ENCODE data around the gene TBC1D23.
"Not testable (repeated sequence)": the region's sequence is repeated elsewhere in the genome, so short reads cannot be mapped to it uniquely, and the experiment has no call there.

The TBC1D23 gene

GRCh38 chr3:100260685-100261484 is at the start of gene TBC1D23:
Gene TBC1D23, plus strand, starts transcription at chr3:100260992. Its CDS starts 27 bp downstream, at chr3:100261019.
- DNase-seq (ENCODE audit: low read depth) = peak; percentile 95

GRCh38 chr3:100213891-100214573 is 46.8 kb upstream of the TBC1D23 start:
- no peak for DNase-seq (ENCODE audit: low read depth)

GRCh38 chr3:100214574-100214964 is 46.2 kb upstream of the TBC1D23 start:
- no peak for DNase-seq (ENCODE audit: low read depth)

GRCh38 chr3:100216713-100217112 is 44.1 kb upstream of the TBC1D23 start:
- no peak for DNase-seq (ENCODE audit: low read depth)

GRCh38 chr3:100221159-100221558 is 39.6 kb upstream of the TBC1D23 start:
- DNase-seq (ENCODE audit: low read depth) = no peak

- DNase-seq (ENCODE audit: low read depth) = no peak
Measured at GRCh38 chr3:100225193-100225592, 35.6 kb upstream of the TBC1D23 start.

GRCh38 chr3:100225883-100226282 is 34.9 kb upstream of the TBC1D23 start:
- DNase-seq (ENCODE audit: low read depth) = no peak

- no peak for DNase-seq (ENCODE audit: low read depth)
Measured at GRCh38 chr3:100226712-100227429, 33.9 kb upstream of the TBC1D23 start.

GRCh38 chr3:100227511-100227921 is 33.3 kb upstream of the TBC1D23 start:
- DNase-seq (ENCODE audit: low read depth) = no peak

GRCh38 chr3:100228247-100228646 is 32.5 kb upstream of the TBC1D23 start:
- no peak for DNase-seq (ENCODE audit: low read depth)

- DNase-seq (ENCODE audit: low read depth) = not testable (repeated sequence)
Measured at GRCh38 chr3:100229188-100229587, 31.6 kb upstream of the TBC1D23 start.

- no peak for DNase-seq (ENCODE audit: low read depth)
Measured at GRCh38 chr3:100230710-100231109, 30.1 kb upstream of the TBC1D23 start.

GRCh38 chr3:100231668-100232067 is 29.1 kb upstream of the TBC1D23 start:
- DNase-seq (ENCODE audit: low read depth) = no peak

GRCh38 chr3:100234364-100234763 is 26.4 kb upstream of the TBC1D23 start:
- no peak for DNase-seq (ENCODE audit: low read depth)

- no peak for DNase-seq (ENCODE audit: low read depth)
Measured at GRCh38 chr3:100238599-100238998, 22.2 kb upstream of the TBC1D23 start.

- DNase-seq (ENCODE audit: low read depth) = not testable (repeated sequence)
Measured at GRCh38 chr3:100242471-100242870, 18.3 kb upstream of the TBC1D23 start.

GRCh38 chr3:100244264-100244663 is 16.5 kb upstream of the TBC1D23 start:
- no peak for DNase-seq (ENCODE audit: low read depth)

GRCh38 chr3:100245136-100245535 is 15.7 kb upstream of the TBC1D23 start:
- no peak for DNase-seq (ENCODE audit: low read depth)

- DNase-seq (ENCODE audit: low read depth) = no peak
Measured at GRCh38 chr3:100245927-100246326, 14.9 kb upstream of the TBC1D23 start.

- no peak for DNase-seq (ENCODE audit: low read depth)
Measured at GRCh38 chr3:100246999-100247398, 13.8 kb upstream of the TBC1D23 start.

GRCh38 chr3:100252001-100252400 is 8.8 kb upstream of the TBC1D23 start:
- DNase-seq (ENCODE audit: low read depth) = no peak

GRCh38 chr3:100254168-100254777 is 6.5 kb upstream of the TBC1D23 start:
- no peak for DNase-seq (ENCODE audit: low read depth)

All from activated gamma-delta T cell treated with anti-CD3 and anti-CD28 coated beads, Interleukin-2, amount 50 U/mL, for 16 hours (primary cell).